Stimulated activated CD8-positive, alpha-beta memory T cell treated with anti-CD3 and anti-CD28 coated beads, Interleukin-12 subunit alpha, Interleukin-12 subunit beta, amount 100 ng/mL, for 4 hours (primary cell): ENCODE data around the gene CAMK2D.
"Not testable (repeated sequence)": the region's sequence is repeated elsewhere in the genome, so short reads cannot be mapped to it uniquely, and the experiment has no call there.

Source experiments
- DNase-seq: peaks from one replicate; pipeline ENCODE4 v3.0.0-alpha.2; 2020; ENCODE audit warnings: low read depth

The CAMK2D gene

GRCh38 chr4:113761620-113762185, at the start of gene CAMK2D:
TSS of gene CAMK2D (minus strand) at chr4:113761738. CDS start at chr4:113761068, 670 bp downstream.
- peak; percentile 76 for DNase-seq

GRCh38 chr4:113810906-113811305, 49.4 kb upstream of the CAMK2D start:
- no peak for DNase-seq

GRCh38 chr4:113809311-113809710, 47.8 kb upstream of the CAMK2D start:
- DNase-seq: no peak

GRCh38 chr4:113806850-113807249, 45.3 kb upstream of the CAMK2D start:
- DNase-seq: no peak

- DNase-seq: no peak
These were observed 40.3 kb upstream of the CAMK2D start for GRCh38 chr4:113801882-113802281.

- DNase-seq: not testable (repeated sequence)
These were observed 34.8 kb upstream of the CAMK2D start for GRCh38 chr4:113796381-113796780.

- DNase-seq: no peak
These were observed 28.9 kb upstream of the CAMK2D start for GRCh38 chr4:113790478-113790877.

- DNase-seq: no peak
These were observed 27.4 kb upstream of the CAMK2D start for GRCh38 chr4:113788888-113789287.

GRCh38 chr4:113785781-113786180, 24.2 kb upstream of the CAMK2D start:
- DNase-seq: no peak

GRCh38 chr4:113784497-113785250, 23.1 kb upstream of the CAMK2D start:
- DNase-seq: no peak

- DNase-seq: no peak
These were observed 22.2 kb upstream of the CAMK2D start for GRCh38 chr4:113783701-113784100.

- DNase-seq: no peak
These were observed 21.8 kb upstream of the CAMK2D start for GRCh38 chr4:113783289-113783688.

- no peak for DNase-seq
These were observed 20.0 kb upstream of the CAMK2D start for GRCh38 chr4:113781439-113782040.

- no peak for DNase-seq
These were observed 15.1 kb upstream of the CAMK2D start for GRCh38 chr4:113776679-113777078.

GRCh38 chr4:113776016-113776415, 14.5 kb upstream of the CAMK2D start:
- DNase-seq: no peak

- DNase-seq: no peak
These were observed 12.2 kb upstream of the CAMK2D start for GRCh38 chr4:113773756-113774155.

- no peak for DNase-seq
These were observed 11.5 kb upstream of the CAMK2D start for GRCh38 chr4:113773014-113773413.

- DNase-seq: no peak
These were observed 10.8 kb upstream of the CAMK2D start for GRCh38 chr4:113772319-113772718.

GRCh38 chr4:113769744-113770143, 8.2 kb upstream of the CAMK2D start:
- DNase-seq: no peak

- no peak for DNase-seq
These were observed 7.4 kb upstream of the CAMK2D start for GRCh38 chr4:113768952-113769351.

GRCh38 chr4:113766882-113767281, 5.3 kb upstream of the CAMK2D start:
- DNase-seq: no peak

GRCh38 chr4:113764720-113765264, 3.3 kb upstream of the CAMK2D start:
- DNase-seq: no peak

GRCh38 chr4:113763923-113764322, 2.4 kb upstream of the CAMK2D start:
- not testable (repeated sequence) for DNase-seq
